Measurements from ENCODE around the gene NOL3. TPM values are rescaled to one million over a fixed set of nuclear protein-coding genes. Genes with fewer than 3 reads are reported as not detected.

NOL3 gene
- total and polyA plus RNA-seq, 2 of the 13 experiments (the other 11 are each of a cell fraction or from before 2014, with no cell fraction given): 5.7 to 20.5 TPM

DNA sequence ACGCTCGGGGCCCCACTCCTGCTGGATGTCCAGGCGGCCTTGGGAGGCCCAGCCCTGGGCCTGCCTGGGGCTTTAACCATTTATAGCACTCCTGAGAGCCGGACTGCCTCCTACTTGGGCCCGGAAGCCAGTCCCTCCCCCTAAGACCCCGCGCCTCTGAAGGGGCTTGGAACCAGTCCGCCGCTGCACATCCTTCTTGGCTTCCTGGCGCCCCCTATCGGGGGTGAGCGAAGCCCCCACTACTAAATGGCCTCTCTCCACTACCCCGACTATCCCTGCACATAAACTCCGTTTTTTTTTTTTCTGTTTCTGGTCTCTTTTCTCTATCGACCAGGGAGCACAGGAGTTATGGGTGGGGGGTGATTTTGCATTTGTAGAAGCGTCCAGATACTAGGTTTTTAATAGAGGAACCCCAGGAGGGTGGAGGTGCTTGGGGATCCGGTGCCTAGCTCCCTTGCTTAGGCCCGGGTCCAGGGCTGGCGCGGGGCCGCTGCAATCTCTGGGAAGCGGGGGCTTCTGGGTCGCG is 633 bp upstream of the NOL3 start:
- FAIRE-seq (no peak), ATAC-seq (peak; percentile 8), DNase-seq (ENCODE audit: low spot score) (peak; percentile 54)
- peaks cover 9 to 40% of the 10 kb centered on the region in 2 experiments for H3K27me3 ChIP-seq (ENCODE audit: control insufficient read depth in 1 of 2, insufficient read depth in 2 of 2, low read length in 2 of 2)
- BruUV-seq (replicated peaks): no TSS peak
- intact Hi-C loops (cut with micrococcal nuclease; ENCODE audit: unreplicated experiment) (loop anchor here (1.0 kb wide), 2 partner anchors 14 to 192 kb away; partner anchors contain the start of gene MATCAP1), in situ Hi-C loops (cut with HindIII; ENCODE audit: extremely low pct_ligation_motif_present, low pct_unique_long_range_greater_than_20kb) (no loop called here)
- CTCF ChIA-PET (ENCODE audit: low intra/inter-chr PET ratio, low total read pairs): interaction anchor here (1.0 to 1.5 kb wide), 2 partner anchors 10 to 14 kb away, joined by 3 to 4 read pairs; partner anchors contain the start of genes FBXL8, MATCAP1 and TRADD
- 5% methylated on average over 19 of the region's 24 CpGs for WGBS (ENCODE audit: low lambda C conversion rate)
- peak overlapping the region; percentile 30 for H2AFZ ChIP-seq (ENCODE audit: low read length)
- H3K4me1 ChIP-seq (ENCODE audit: insufficient read depth, low read length): peaks cover 68% of the 10 kb centered on the region
- no peaks in the 10 kb centered on the region for H3K9me3 ChIP-seq (ENCODE audit: low read length)
- no peaks in the 10 kb centered on the region for H4K20me1 ChIP-seq (ENCODE audit: insufficient read depth, low read length)
- no peaks in the 10 kb centered on the region for H3K79me2 ChIP-seq (ENCODE audit: insufficient read depth, low read length)
- H3K36me3 ChIP-seq (replicated peaks in 1 of 2; ENCODE audit: control insufficient read depth in 1 of 2, insufficient read depth in 2 of 2, low read length in 2 of 2): no peaks in the 10 kb centered on the region
- peak overlapping the region; percentile 65 to 78 (median 67) for H3K4me3 ChIP-seq (replicated peaks in 1 of 3; ENCODE audit: insufficient read depth in 1 of 3, low read depth in 2 of 3, low read length in 3 of 3)
- POLR2A ChIA-PET: interaction anchor here (1.1 to 3.4 kb wide), 17 partner anchors 10 to 265 kb away, joined by 3 to 54 read pairs (median 5); partner anchors contain the start of genes B3GNT9, CBFB, FBXL8 and HSD11B2
- H3K9ac ChIP-seq (ENCODE audit: insufficient read depth, low read depth, low read length): peak overlapping the region; percentile 75
- peak overlapping the region; percentile 71 for H3K27ac ChIP-seq (ENCODE audit: extremely low read length, insufficient read depth, low read length)
- peak overlapping the region; percentile 99 for H3K4me2 ChIP-seq (ENCODE audit: low read depth, low read length)
- TF ChIP-seq TARDBP (CRISPR knock-in tag; IDR thresholded peaks at IDR 0.05) (peak; percentile 33; the same call in 1 of the 2 replicates), ZZZ3 (CRISPR knock-in tag; IDR thresholded peaks at IDR 0.05; ENCODE audit: borderline replicate concordance) (0 out of 2 replicates have a peak, but pooled peaks have one; percentile 2), CEBPB (IDR thresholded peaks at IDR 0.05; ENCODE audit: borderline replicate concordance, low read depth, low read length) (no peak), GTF3A (CRISPR knock-in tag; conservative IDR thresholded peaks at IDR 0.05) (0 out of 2 replicates have a peak, but pooled peaks have one; percentile 56), MAZ (IDR thresholded peaks at IDR 0.05; ENCODE audit: borderline replicate concordance, low read depth, low read length) (0 out of 2 replicates have a peak, but pooled peaks have one; percentile 36), MAZ (CRISPR knock-in tag; IDR thresholded peaks at IDR 0.05; ENCODE audit: low read depth) (no peak), SMAD1 (CRISPR knock-in tag; IDR thresholded peaks at IDR 0.05; ENCODE audit: borderline replicate concordance, low read depth) (0 out of 2 replicates have a peak, but pooled peaks have one; percentile 54), NFKB2 (CRISPR knock-in tag; IDR thresholded peaks at IDR 0.05; ENCODE audit: borderline replicate concordance) (peak; percentile 14; the same call in 1 of the 2 replicates), RNF2 (conservative IDR thresholded peaks at IDR 0.05; ENCODE audit: low read depth) (no peak), ZNF501 (CRISPR knock-in tag; IDR thresholded peaks at IDR 0.05) (peak; percentile 64)
- TF ChIP-seq, protein P1, sequence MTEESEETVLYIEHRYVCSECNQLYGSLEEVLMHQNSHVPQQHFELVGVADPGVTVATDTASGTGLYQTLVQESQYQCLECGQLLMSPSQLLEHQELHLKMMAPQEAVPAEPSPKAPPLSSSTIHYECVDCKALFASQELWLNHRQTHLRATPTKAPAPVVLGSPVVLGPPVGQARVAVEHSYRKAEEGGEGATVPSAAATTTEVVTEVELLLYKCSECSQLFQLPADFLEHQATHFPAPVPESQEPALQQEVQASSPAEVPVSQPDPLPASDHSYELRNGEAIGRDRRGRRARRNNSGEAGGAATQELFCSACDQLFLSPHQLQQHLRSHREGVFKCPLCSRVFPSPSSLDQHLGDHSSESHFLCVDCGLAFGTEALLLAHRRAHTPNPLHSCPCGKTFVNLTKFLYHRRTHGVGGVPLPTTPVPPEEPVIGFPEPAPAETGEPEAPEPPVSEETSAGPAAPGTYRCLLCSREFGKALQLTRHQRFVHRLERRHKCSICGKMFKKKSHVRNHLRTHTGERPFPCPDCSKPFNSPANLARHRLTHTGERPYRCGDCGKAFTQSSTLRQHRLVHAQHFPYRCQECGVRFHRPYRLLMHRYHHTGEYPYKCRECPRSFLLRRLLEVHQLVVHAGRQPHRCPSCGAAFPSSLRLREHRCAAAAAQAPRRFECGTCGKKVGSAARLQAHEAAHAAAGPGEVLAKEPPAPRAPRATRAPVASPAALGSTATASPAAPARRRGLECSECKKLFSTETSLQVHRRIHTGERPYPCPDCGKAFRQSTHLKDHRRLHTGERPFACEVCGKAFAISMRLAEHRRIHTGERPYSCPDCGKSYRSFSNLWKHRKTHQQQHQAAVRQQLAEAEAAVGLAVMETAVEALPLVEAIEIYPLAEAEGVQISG (CRISPR knock-in tag; IDR thresholded peaks at IDR 0.05): 0 out of 2 replicates have a peak, but pooled peaks have one; percentile 19
- TF ChIP-seq, protein P2, sequence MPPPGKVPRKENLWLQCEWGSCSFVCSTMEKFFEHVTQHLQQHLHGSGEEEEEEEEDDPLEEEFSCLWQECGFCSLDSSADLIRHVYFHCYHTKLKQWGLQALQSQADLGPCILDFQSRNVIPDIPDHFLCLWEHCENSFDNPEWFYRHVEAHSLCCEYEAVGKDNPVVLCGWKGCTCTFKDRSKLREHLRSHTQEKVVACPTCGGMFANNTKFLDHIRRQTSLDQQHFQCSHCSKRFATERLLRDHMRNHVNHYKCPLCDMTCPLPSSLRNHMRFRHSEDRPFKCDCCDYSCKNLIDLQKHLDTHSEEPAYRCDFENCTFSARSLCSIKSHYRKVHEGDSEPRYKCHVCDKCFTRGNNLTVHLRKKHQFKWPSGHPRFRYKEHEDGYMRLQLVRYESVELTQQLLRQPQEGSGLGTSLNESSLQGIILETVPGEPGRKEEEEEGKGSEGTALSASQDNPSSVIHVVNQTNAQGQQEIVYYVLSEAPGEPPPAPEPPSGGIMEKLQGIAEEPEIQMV (CRISPR knock-in tag; IDR thresholded peaks at IDR 0.05; ENCODE audit: low read depth): peak; percentile 20; the same call in 1 of the 2 replicates
- TF ChIP-seq, protein P3, sequence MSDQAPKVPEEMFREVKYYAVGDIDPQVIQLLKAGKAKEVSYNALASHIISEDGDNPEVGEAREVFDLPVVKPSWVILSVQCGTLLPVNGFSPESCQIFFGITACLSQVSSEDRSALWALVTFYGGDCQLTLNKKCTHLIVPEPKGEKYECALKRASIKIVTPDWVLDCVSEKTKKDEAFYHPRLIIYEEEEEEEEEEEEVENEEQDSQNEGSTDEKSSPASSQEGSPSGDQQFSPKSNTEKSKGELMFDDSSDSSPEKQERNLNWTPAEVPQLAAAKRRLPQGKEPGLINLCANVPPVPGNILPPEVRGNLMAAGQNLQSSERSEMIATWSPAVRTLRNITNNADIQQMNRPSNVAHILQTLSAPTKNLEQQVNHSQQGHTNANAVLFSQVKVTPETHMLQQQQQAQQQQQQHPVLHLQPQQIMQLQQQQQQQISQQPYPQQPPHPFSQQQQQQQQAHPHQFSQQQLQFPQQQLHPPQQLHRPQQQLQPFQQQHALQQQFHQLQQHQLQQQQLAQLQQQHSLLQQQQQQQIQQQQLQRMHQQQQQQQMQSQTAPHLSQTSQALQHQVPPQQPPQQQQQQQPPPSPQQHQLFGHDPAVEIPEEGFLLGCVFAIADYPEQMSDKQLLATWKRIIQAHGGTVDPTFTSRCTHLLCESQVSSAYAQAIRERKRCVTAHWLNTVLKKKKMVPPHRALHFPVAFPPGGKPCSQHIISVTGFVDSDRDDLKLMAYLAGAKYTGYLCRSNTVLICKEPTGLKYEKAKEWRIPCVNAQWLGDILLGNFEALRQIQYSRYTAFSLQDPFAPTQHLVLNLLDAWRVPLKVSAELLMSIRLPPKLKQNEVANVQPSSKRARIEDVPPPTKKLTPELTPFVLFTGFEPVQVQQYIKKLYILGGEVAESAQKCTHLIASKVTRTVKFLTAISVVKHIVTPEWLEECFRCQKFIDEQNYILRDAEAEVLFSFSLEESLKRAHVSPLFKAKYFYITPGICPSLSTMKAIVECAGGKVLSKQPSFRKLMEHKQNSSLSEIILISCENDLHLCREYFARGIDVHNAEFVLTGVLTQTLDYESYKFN (CRISPR knock-in tag; conservative IDR thresholded peaks at IDR 0.05): peak; percentile 38; the same call in 1 of the 2 replicates
